Measurements from ENCODE around the gene PXK. TPM values are rescaled to one million over a fixed set of nuclear protein-coding genes. Genes with fewer than 3 reads are reported as not detected.

Gene PXK
- total and polyA plus RNA-seq, 2 donors from 2014 or later = 21.6 to 24.8 TPM

- H3K9ac ChIP-seq (ENCODE audit: low read length in 3 of 3) = no peak overlapping the region
Observed at GRCh38 chr3:58404396-58404795, 71.7 kb downstream of the PXK start.

GRCh38 chr3:58408906-58409305 lies 76.2 kb downstream of the PXK start:
- no peak for TF ChIP-seq CTCF (IDR thresholded peaks at IDR 0.05; ENCODE audit: borderline replicate concordance, extremely low read depth, insufficient read depth)
- FAIRE-seq = no peak
- intact Hi-C loops (cut with DNase I) = no loop called here
- Histone ChIP-seq H3K36me3 (ENCODE audit: control insufficient read depth in 2 of 3, insufficient read depth in 3 of 3, low read length in 3 of 3) (peaks cover 0 to 19% (median 15%) of the 10 kb centered on the region in 3 donors), H3K27ac (ENCODE audit: low read depth in 2 of 2, low read length in 2 of 2) (no peak overlapping the region), H3K27me3 (ENCODE audit: control insufficient read depth, insufficient read depth, low read length) (no peaks in the 10 kb centered on the region), H3K9me3 (ENCODE audit: control insufficient read depth in 2 of 3, insufficient read depth in 1 of 3, low read length in 3 of 3) (no peaks in the 10 kb centered on the region), H3K4me3 (ENCODE audit: low read length in 3 of 3) (no peak overlapping the region), H3K9ac (ENCODE audit: low read length in 3 of 3) (no peak overlapping the region), H3K4me1 (ENCODE audit: control insufficient read depth in 2 of 3, insufficient read depth in 2 of 3, low read depth in 1 of 3, low read length in 3 of 3) (no peaks in the 10 kb centered on the region)
- DNase-seq = no peak

More at GRCh38 chr3:58404396-58404795, 71.7 kb downstream of the PXK start:
- Histone ChIP-seq H3K27me3 (ENCODE audit: control insufficient read depth, insufficient read depth, low read length) (no peaks in the 10 kb centered on the region), H3K4me1 (ENCODE audit: control insufficient read depth in 2 of 3, insufficient read depth in 2 of 3, low read depth in 1 of 3, low read length in 3 of 3) (no peaks in the 10 kb centered on the region), H3K4me3 (ENCODE audit: low read length in 3 of 3) (no peak overlapping the region), H3K36me3 (ENCODE audit: control insufficient read depth in 2 of 3, insufficient read depth in 3 of 3, low read length in 3 of 3) (peaks cover 0 to 20% (median 12%) of the 10 kb centered on the region in 3 donors), H3K9me3 (ENCODE audit: control insufficient read depth in 2 of 3, insufficient read depth in 1 of 3, low read length in 3 of 3) (no peaks in the 10 kb centered on the region), H3K27ac (ENCODE audit: low read depth in 2 of 2, low read length in 2 of 2) (no peak overlapping the region)
- TF ChIP-seq CTCF (IDR thresholded peaks at IDR 0.05; ENCODE audit: borderline replicate concordance, extremely low read depth, insufficient read depth) = no peak
- no peak for DNase-seq
- intact Hi-C loops (cut with DNase I) = no loop called here
- no peak for FAIRE-seq

GRCh38 chr3:58409663-58410062 lies 77.0 kb downstream of the PXK start:
- Histone ChIP-seq H3K9me3 (ENCODE audit: control insufficient read depth in 2 of 3, insufficient read depth in 1 of 3, low read length in 3 of 3) (no peaks in the 10 kb centered on the region), H3K27ac (ENCODE audit: low read depth in 2 of 2, low read length in 2 of 2) (no peak overlapping the region), H3K4me3 (ENCODE audit: low read length in 3 of 3) (no peak overlapping the region), H3K27me3 (ENCODE audit: control insufficient read depth, insufficient read depth, low read length) (no peaks in the 10 kb centered on the region), H3K9ac (ENCODE audit: low read length in 3 of 3) (no peak overlapping the region), H3K4me1 (ENCODE audit: control insufficient read depth in 2 of 3, insufficient read depth in 2 of 3, low read depth in 1 of 3, low read length in 3 of 3) (peaks cover 0 to under 1% (median 0%) of the 10 kb centered on the region in 3 donors), H3K36me3 (ENCODE audit: control insufficient read depth in 2 of 3, insufficient read depth in 3 of 3, low read length in 3 of 3) (peaks cover 0 to 19% (median 15%) of the 10 kb centered on the region in 3 donors)
- no peak for DNase-seq
- intact Hi-C loops (cut with DNase I) = loop anchor here (10.0 kb wide), 1 partner anchor 75 kb away; the partner anchor contains the start of gene PXK
- TF ChIP-seq CTCF (IDR thresholded peaks at IDR 0.05; ENCODE audit: borderline replicate concordance, extremely low read depth, insufficient read depth) = no peak
- no peak for FAIRE-seq

- no peak overlapping the region for H3K9ac ChIP-seq (ENCODE audit: low read length in 3 of 3)
- H3K9me3 ChIP-seq (ENCODE audit: control insufficient read depth in 2 of 3, insufficient read depth in 1 of 3, low read length in 3 of 3) = no peaks in the 10 kb centered on the region
- TF ChIP-seq CTCF (IDR thresholded peaks at IDR 0.05; ENCODE audit: borderline replicate concordance, extremely low read depth, insufficient read depth) = no peak
- H3K27me3 ChIP-seq (ENCODE audit: control insufficient read depth, insufficient read depth, low read length) = no peaks in the 10 kb centered on the region
- H3K27ac ChIP-seq (ENCODE audit: low read depth in 2 of 2, low read length in 2 of 2) = no peak overlapping the region
- FAIRE-seq (no peak), DNase-seq (no peak)
- peaks cover 0 to 19% (median 15%) of the 10 kb centered on the region in 3 donors for H3K36me3 ChIP-seq (ENCODE audit: control insufficient read depth in 2 of 3, insufficient read depth in 3 of 3, low read length in 3 of 3)
- intact Hi-C loops (cut with DNase I) = loop anchor here (10.0 kb wide), 1 partner anchor 76 kb away; the partner anchor contains the start of gene PXK
- no peak overlapping the region for H3K4me3 ChIP-seq (ENCODE audit: low read length in 3 of 3)
- H3K4me1 ChIP-seq (ENCODE audit: control insufficient read depth in 2 of 3, insufficient read depth in 2 of 3, low read depth in 1 of 3, low read length in 3 of 3) = peaks cover 0 to 5% (median 0%) of the 10 kb centered on the region in 3 donors
Observed at GRCh38 chr3:58411036-58411435, 78.3 kb downstream of the PXK start.

Measured in kidney (tissue), 14 donors.